ENCODE data around the gene OR10V1.

DNA sequence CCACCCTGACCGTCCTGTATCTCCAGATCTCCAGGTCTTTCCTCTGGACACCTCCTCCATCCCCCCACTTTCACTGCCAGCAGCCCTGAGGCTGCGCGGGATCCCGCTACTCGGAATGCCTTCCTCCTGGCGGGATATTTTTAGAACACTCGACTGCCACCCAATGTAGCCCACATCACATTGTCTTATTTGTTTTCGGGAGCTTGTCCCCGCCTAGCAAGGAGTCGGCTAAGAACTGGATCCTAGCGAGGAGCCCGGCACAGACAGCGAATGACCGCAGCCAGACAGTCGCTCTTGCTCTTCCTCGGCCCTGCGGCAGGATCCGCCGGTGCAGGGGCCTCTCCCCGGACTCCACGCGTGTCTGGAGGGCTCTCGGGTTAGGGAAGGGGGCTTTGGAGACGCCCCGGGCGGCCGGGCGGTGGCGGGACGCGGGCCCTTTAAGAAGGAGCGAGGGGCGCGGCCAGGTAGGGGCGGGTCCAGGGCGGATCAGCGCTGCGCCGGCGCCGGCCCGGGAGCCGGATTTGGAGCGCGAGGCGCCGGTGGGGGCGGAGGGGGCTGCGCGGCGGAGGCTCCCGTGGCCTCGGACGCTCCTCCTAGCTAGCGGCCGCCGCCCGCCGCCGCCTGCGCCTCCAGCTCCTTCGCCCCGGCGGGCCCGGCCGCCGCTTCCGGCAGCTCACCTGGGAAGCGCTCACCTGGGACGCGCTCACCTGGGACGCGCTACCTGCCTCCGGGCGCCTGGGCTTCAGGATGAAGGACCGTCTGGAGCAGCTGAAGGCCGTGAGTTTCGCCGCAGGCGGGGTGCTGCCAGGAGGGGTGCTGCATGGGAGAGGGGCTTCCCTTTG, 41.4 kb upstream of the OR10V1 start, which contains the start of gene STX3:
- TF ChIP-seq, protein P1, sequence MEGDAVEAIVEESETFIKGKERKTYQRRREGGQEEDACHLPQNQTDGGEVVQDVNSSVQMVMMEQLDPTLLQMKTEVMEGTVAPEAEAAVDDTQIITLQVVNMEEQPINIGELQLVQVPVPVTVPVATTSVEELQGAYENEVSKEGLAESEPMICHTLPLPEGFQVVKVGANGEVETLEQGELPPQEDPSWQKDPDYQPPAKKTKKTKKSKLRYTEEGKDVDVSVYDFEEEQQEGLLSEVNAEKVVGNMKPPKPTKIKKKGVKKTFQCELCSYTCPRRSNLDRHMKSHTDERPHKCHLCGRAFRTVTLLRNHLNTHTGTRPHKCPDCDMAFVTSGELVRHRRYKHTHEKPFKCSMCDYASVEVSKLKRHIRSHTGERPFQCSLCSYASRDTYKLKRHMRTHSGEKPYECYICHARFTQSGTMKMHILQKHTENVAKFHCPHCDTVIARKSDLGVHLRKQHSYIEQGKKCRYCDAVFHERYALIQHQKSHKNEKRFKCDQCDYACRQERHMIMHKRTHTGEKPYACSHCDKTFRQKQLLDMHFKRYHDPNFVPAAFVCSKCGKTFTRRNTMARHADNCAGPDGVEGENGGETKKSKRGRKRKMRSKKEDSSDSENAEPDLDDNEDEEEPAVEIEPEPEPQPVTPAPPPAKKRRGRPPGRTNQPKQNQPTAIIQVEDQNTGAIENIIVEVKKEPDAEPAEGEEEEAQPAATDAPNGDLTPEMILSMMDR (conservative IDR thresholded peaks at IDR 0.05 in 1 of 2, IDR thresholded peaks at IDR 0.05 in 1 of 2; ENCODE audit: low read depth in 1 of 2, low read length in 2 of 2) = no peak
- no peak for TF ChIP-seq EZH2 (IDR thresholded peaks at IDR 0.05; ENCODE audit: low read length, missing control alignments)
